ENCODE results near the gene MAP3K9. TPM values are rescaled to one million over a fixed set of nuclear protein-coding genes. Genes with fewer than 3 reads are reported as not detected.

Gene MAP3K9
- total RNA-seq, 4 donors from 2014 or later: 12.6 to 16.5 (median 14.7) TPM

- no peaks in the 10 kb centered on the region for H3K9me3 ChIP-seq
- H3K4me3 ChIP-seq: no peak overlapping the region
- no peak overlapping the region for H3K27ac ChIP-seq
- no peaks in the 10 kb centered on the region for H3K4me1 ChIP-seq
- H3K27me3 ChIP-seq: peaks cover 8% of the 10 kb centered on the region
- no peaks in the 10 kb centered on the region for H3K36me3 ChIP-seq
- TF ChIP-seq CTCF (IDR thresholded peaks at IDR 0.05) (no peak), POLR2AphosphoS5 (IDR thresholded peaks at IDR 0.05) (no peak), POLR2A (IDR thresholded peaks at IDR 0.05) (no peak), EP300 (IDR thresholded peaks at IDR 0.05) (no peak)
- 95% methylated on average over 1 of the region's 1 CpG for WGBS
- DNase-seq (ENCODE audit: low spot score in 2 of 2): no peak
These were observed 6.9 kb downstream of the MAP3K9 start for GRCh38 chr14:70802379-70802778.

- 76% methylated on average over 5 of the region's 5 CpGs for WGBS
- H3K36me3 ChIP-seq: no peaks in the 10 kb centered on the region
- H3K4me1 ChIP-seq: no peaks in the 10 kb centered on the region
- H3K9me3 ChIP-seq: no peaks in the 10 kb centered on the region
- TF ChIP-seq CTCF (IDR thresholded peaks at IDR 0.05) (no peak), POLR2AphosphoS5 (IDR thresholded peaks at IDR 0.05) (no peak), EP300 (IDR thresholded peaks at IDR 0.05) (no peak), POLR2A (IDR thresholded peaks at IDR 0.05) (no peak)
- H3K27ac ChIP-seq: no peak overlapping the region
- H3K27me3 ChIP-seq: peaks cover 3% of the 10 kb centered on the region
- no peak for DNase-seq (ENCODE audit: low spot score in 2 of 2)
- no peak overlapping the region for H3K4me3 ChIP-seq
These were observed 7.5 kb downstream of the MAP3K9 start for GRCh38 chr14:70801836-70802235.

GRCh38 chr14:70796551-70796950 is 12.8 kb downstream of the MAP3K9 start:
- H3K9me3 ChIP-seq: no peaks in the 10 kb centered on the region
- no peak for DNase-seq (ENCODE audit: low spot score in 2 of 2)
- 93% methylated on average over 8 of the region's 8 CpGs for WGBS
- no peak overlapping the region for H3K27ac ChIP-seq
- TF ChIP-seq CTCF (IDR thresholded peaks at IDR 0.05) (no peak), POLR2AphosphoS5 (IDR thresholded peaks at IDR 0.05) (no peak), EP300 (IDR thresholded peaks at IDR 0.05) (no peak), POLR2A (IDR thresholded peaks at IDR 0.05) (no peak)
- no peaks in the 10 kb centered on the region for H3K36me3 ChIP-seq
- H3K4me3 ChIP-seq: no peak overlapping the region
- H3K27me3 ChIP-seq: no peaks in the 10 kb centered on the region
- no peaks in the 10 kb centered on the region for H3K4me1 ChIP-seq

- 78% methylated on average over 3 of the region's 3 CpGs for WGBS
- H3K4me3 ChIP-seq: no peak overlapping the region
- no peaks in the 10 kb centered on the region for H3K4me1 ChIP-seq
- no peak for DNase-seq (ENCODE audit: low spot score in 2 of 2)
- no peaks in the 10 kb centered on the region for H3K36me3 ChIP-seq
- H3K9me3 ChIP-seq: no peaks in the 10 kb centered on the region
- no peak overlapping the region for H3K27ac ChIP-seq
- no peaks in the 10 kb centered on the region for H3K27me3 ChIP-seq
- TF ChIP-seq CTCF (IDR thresholded peaks at IDR 0.05): no peak
- no peak for TF ChIP-seq POLR2AphosphoS5 (IDR thresholded peaks at IDR 0.05)
- TF ChIP-seq EP300 (IDR thresholded peaks at IDR 0.05): no peak
- no peak for TF ChIP-seq POLR2A (IDR thresholded peaks at IDR 0.05)
These were observed 15.0 kb downstream of the MAP3K9 start for GRCh38 chr14:70794294-70794693.

- Histone ChIP-seq H3K4me3 (no peak overlapping the region), H3K4me1 (no peaks in the 10 kb centered on the region), H3K27me3 (no peaks in the 10 kb centered on the region), H3K9me3 (no peaks in the 10 kb centered on the region), H3K36me3 (no peaks in the 10 kb centered on the region), H3K27ac (no peak overlapping the region)
- TF ChIP-seq EP300 (IDR thresholded peaks at IDR 0.05) (no peak), POLR2A (IDR thresholded peaks at IDR 0.05) (no peak), POLR2AphosphoS5 (IDR thresholded peaks at IDR 0.05) (no peak), CTCF (IDR thresholded peaks at IDR 0.05) (no peak)
- no peak for DNase-seq (ENCODE audit: low spot score in 2 of 2)
- WGBS: 93% methylated on average over 3 of the region's 3 CpGs
These were observed 15.7 kb downstream of the MAP3K9 start for GRCh38 chr14:70793637-70794036.

Data from suprapubic skin (tissue), 4 donors.